HepG2 (cell line): ENCODE measurements around the gene MIB1. TPM values are rescaled to one million over a fixed set of nuclear protein-coding genes. Genes with fewer than 3 reads are reported as not detected.

ENCODE experiments used
- AGO2 ChIP-seq: fragments of 200-400 bp; formaldehyde crosslinking; optimal IDR thresholded peaks from 2 replicates; pipeline ENCODE3; 2017; ENCODE audit warnings: mild to moderate bottlenecking, low read depth, low read length, moderate library complexity
- CCDC6 ChIP-seq: sonication (generic); formaldehyde crosslinking; IDR thresholded peaks from 2 replicates; pipeline ENCODE4 v1.8.1; 2022; ENCODE audit warnings: mild to moderate bottlenecking, missing genetic modification reagents, moderate library complexity
- ERF ChIP-seq: IDR thresholded peaks from 2 replicates; pipeline ENCODE4 v1.6.1; 2018; ENCODE audit warnings: missing biosample characterization, missing genetic modification reagents
- FOXK2 ChIP-seq: fragments of 450-650 bp; IDR thresholded peaks from 2 replicates; pipeline ENCODE4 v1.6.1; 2016
- HMGXB4 ChIP-seq, 2 experiments: sonication (generic) in 1 of 2; formaldehyde crosslinking in 1 of 2; IDR thresholded peaks; 2 replicates each; pipeline versions ENCODE4 v1.4.0 to v1.6.1; 2018 to 2020; ENCODE audit warnings: missing genetic modification reagents in 2 of 2, borderline replicate concordance in 1 of 2, low read depth in 1 of 2, mild to moderate bottlenecking in 1 of 2, missing biosample characterization in 1 of 2
- NR2F1 ChIP-seq, 2 experiments: fragments of 450-650 bp in 1 of 2; formaldehyde crosslinking in 1 of 2; IDR thresholded peaks; 2 replicates each; pipeline versions ENCODE4 v1.5.0 to v1.6.1; 2016 to 2020; ENCODE audit warnings: mild to moderate bottlenecking in 1 of 2, missing compliant biosample characterization in 1 of 2, missing genetic modification reagents in 1 of 2, moderate library complexity in 1 of 2
- SMAD1 ChIP-seq: sonication (generic); formaldehyde crosslinking; IDR thresholded peaks from 2 replicates; pipeline ENCODE4 v1.4.0; 2020; ENCODE audit warnings: missing genetic modification reagents, low read depth, mild to moderate bottlenecking, borderline replicate concordance
- SP5 ChIP-seq: IDR thresholded peaks from 2 replicates; pipeline ENCODE4 v1.6.1; 2016; ENCODE audit warnings: low read depth, borderline replicate concordance
- TCF7 ChIP-seq: sonication (generic); IDR thresholded peaks from 2 replicates; pipeline ENCODE4 v1.6.1; 2016; ENCODE audit warnings: antibody characterized with exemption, low read depth
- ZNF317 ChIP-seq: sonication (generic); formaldehyde crosslinking; IDR thresholded peaks from 2 replicates; pipeline ENCODE4 v1.5.0; 2020; ENCODE audit warnings: mild to moderate bottlenecking, missing genetic modification reagents
- ZNF572 ChIP-seq: sonication (generic); formaldehyde crosslinking; IDR thresholded peaks from 2 replicates; pipeline ENCODE4 v1.5.1; 2020; ENCODE audit warnings: mild to moderate bottlenecking, missing genetic modification reagents
- ZNF576 ChIP-seq: sonication (generic); formaldehyde crosslinking; IDR thresholded peaks from 2 replicates; pipeline ENCODE4 v1.4.0; 2020; ENCODE audit warnings: mild to moderate bottlenecking, missing genetic modification reagents
- ZNF710 ChIP-seq: sonication (generic); formaldehyde crosslinking; IDR thresholded peaks from 2 replicates; pipeline ENCODE4 v1.5.0; 2020; ENCODE audit warnings: mild to moderate bottlenecking, missing genetic modification reagents, borderline replicate concordance
- ZNF777 ChIP-seq: sonication (generic); formaldehyde crosslinking; IDR thresholded peaks from 2 replicates; pipeline ENCODE4 v1.4.0; 2020; ENCODE audit warnings: missing genetic modification reagents
- ZSCAN29 ChIP-seq: sonication (generic); formaldehyde crosslinking; conservative IDR thresholded peaks from 2 replicates; pipeline ENCODE4 v1.4.0; 2020; ENCODE audit warnings: mild to moderate bottlenecking, missing genetic modification reagents
- polyA plus RNA-seq, 8 experiments: library from polyadenylated mRNA; depleted of rRNA in 3 of 8; stranded (reverse) in 7 of 8; unstranded in 1 of 8; fragments of >200 nt; fragmentation: Illumina TruSeq in 4 of 8; extraction: Trizol in 4 of 8; gene quantifications; 2 replicates each; pipeline versions ENCODE4 v1.2.1 to v1.2.3, GENCODE V29; 2011 to 2016; ENCODE audit warnings: low read depth in 4 of 8, missing spikeins in 1 of 8, mixed read lengths in 1 of 8; ENCODE audit not compliant: insufficient read depth in 1 of 8
- total RNA-seq, 5 experiments: library from RNA; depleted of rRNA; stranded (reverse); fragments of >200 nt; fragmentation: Illumina TruSeq; extraction: Trizol; gene quantifications; 2 replicates each; pipeline ENCODE4 v1.2.3, GENCODE V29; 2016; ENCODE audit warnings: low read depth in 1 of 5
- TF ChIP-seq, protein P1 (sequence below): sonication (generic); formaldehyde crosslinking; IDR thresholded peaks from 2 replicates; pipeline ENCODE4 v1.5.0; 2020; ENCODE audit warnings: missing genetic modification reagents
- TF ChIP-seq, protein P2 (sequence below): sonication (generic); formaldehyde crosslinking; IDR thresholded peaks from 2 replicates; pipeline ENCODE4 v1.5.0; 2020; ENCODE audit warnings: missing genetic modification reagents, mild to moderate bottlenecking, borderline replicate concordance

The MIB1 gene
- total and polyA plus RNA-seq, 2 of the 13 experiments (the other 11 are each of a cell fraction or from before 2014, with no cell fraction given) = 12.0 to 47.0 TPM

- TF ChIP-seq ZNF710 (CRISPR knock-in tag) (0 out of 2 replicates have a peak, but pooled peaks have one; percentile 26), CCDC6 (CRISPR knock-in tag) (no peak), ZSCAN29 (CRISPR knock-in tag) (no peak; the same call in 1 of the 2 replicates), FOXK2 (no peak), AGO2 (no peak), ZNF576 (CRISPR knock-in tag) (0 out of 2 replicates have a peak, but pooled peaks have one; percentile 30), ERF (peak; percentile 67), TCF7 (no peak), HMGXB4 (CRISPR knock-in tag; IDR thresholded peaks at IDR 0.05; ENCODE audit: borderline replicate concordance in 1 of 2, low read depth in 1 of 2) (peak; percentile 34 to 65; a peak in 2 of 4 replicates), SP5 (peak; percentile 35; the same call in 1 of the 2 replicates), ZNF572 (0 out of 2 replicates have a peak, but pooled peaks have one; percentile 49), ZNF317 (CRISPR knock-in tag) (peak; percentile 74), NR2F1 (CRISPR knock-in tag; IDR thresholded peaks at IDR 0.05) (no peak), SMAD1 (CRISPR knock-in tag) (peak; percentile 39; the same call in 1 of the 2 replicates), ZNF777 (peak; percentile 65)
- TF ChIP-seq, protein P1, sequence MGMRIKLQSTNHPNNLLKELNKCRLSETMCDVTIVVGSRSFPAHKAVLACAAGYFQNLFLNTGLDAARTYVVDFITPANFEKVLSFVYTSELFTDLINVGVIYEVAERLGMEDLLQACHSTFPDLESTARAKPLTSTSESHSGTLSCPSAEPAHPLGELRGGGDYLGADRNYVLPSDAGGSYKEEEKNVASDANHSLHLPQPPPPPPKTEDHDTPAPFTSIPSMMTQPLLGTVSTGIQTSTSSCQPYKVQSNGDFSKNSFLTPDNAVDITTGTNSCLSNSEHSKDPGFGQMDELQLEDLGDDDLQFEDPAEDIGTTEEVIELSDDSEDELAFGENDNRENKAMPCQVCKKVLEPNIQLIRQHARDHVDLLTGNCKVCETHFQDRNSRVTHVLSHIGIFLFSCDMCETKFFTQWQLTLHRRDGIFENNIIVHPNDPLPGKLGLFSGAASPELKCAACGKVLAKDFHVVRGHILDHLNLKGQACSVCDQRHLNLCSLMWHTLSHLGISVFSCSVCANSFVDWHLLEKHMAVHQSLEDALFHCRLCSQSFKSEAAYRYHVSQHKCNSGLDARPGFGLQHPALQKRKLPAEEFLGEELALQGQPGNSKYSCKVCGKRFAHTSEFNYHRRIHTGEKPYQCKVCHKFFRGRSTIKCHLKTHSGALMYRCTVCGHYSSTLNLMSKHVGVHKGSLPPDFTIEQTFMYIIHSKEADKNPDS (CRISPR knock-in tag) = no peak
- TF ChIP-seq, protein P2, sequence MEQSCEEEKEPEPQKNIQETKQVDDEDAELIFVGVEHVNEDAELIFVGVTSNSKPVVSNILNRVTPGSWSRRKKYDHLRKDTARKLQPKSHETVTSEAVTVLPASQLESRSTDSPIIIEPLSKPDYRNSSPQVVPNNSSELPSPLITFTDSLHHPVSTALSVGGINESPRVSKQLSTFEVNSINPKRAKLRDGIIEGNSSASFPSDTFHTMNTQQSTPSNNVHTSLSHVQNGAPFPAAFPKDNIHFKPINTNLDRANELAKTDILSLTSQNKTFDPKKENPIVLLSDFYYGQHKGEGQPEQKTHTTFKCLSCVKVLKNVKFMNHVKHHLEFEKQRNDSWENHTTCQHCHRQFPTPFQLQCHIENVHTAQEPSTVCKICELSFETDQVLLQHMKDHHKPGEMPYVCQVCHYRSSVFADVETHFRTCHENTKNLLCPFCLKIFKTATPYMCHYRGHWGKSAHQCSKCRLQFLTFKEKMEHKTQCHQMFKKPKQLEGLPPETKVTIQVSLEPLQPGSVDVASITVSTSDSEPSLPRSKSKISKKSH (CRISPR knock-in tag) = no peak
Measured at GRCh38 chr18:21704603-21705364, 35.8 kb upstream of the MIB1 start, which contains the start of gene ABHD3 (continued).
